GM21367 (cell line): ENCODE measurements around the gene MPPED2.

Experiments used
- ATAC-seq: cut with Tn5 transposase; IDR thresholded peaks from one replicate; pipeline ENCODE4 v1.9.1; 2021; ENCODE audit not compliant: unreplicated experiment

MPPED2 gene

DNA sequence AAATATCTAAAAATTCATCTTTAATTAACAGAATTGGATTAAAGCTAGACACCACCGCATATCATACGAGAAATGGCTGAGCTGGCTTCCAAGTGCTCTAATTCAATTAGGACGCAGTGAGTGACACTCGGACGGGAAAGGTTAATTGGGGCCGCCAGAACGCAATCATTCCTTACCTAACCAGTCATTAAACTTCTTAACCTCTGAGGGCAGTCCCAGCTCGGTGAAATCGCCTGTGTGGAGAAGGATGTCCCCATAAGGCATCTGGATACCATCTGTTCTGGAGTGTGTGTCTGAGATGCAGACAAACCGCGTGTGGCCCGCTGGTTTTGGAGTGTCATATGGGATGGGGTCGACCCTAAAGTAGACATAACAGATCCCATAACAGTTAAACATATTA is 50.3 kb downstream of the MPPED2 start:
- no peak for ATAC-seq

GRCh38 chr11:30533445-30533947 is 52.7 kb downstream of the MPPED2 start:
- ATAC-seq, result no peak

DNA sequence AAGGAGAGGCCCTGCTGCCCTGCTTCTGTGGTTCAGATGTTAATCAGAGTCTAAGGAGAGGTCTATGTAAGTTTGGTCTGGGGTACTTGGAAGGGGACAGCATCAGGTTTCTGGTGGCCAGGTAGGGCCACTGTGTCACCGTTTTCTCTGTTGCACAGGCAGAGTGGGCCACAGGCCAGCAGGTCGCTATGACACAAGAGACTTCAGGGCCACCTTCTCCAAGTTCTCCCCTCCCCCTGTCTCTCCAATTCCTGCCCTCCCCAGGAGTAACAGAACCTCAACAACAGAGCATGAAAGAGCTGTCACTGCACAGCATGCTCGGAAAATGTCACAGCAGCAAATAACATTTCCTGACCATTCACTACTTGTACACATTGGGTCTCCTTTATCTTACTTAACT is 58.6 kb downstream of the MPPED2 start:
- no peak for ATAC-seq

GRCh38 chr11:30526558-30526957 is 59.6 kb downstream of the MPPED2 start:
- ATAC-seq, result no peak

DNA sequence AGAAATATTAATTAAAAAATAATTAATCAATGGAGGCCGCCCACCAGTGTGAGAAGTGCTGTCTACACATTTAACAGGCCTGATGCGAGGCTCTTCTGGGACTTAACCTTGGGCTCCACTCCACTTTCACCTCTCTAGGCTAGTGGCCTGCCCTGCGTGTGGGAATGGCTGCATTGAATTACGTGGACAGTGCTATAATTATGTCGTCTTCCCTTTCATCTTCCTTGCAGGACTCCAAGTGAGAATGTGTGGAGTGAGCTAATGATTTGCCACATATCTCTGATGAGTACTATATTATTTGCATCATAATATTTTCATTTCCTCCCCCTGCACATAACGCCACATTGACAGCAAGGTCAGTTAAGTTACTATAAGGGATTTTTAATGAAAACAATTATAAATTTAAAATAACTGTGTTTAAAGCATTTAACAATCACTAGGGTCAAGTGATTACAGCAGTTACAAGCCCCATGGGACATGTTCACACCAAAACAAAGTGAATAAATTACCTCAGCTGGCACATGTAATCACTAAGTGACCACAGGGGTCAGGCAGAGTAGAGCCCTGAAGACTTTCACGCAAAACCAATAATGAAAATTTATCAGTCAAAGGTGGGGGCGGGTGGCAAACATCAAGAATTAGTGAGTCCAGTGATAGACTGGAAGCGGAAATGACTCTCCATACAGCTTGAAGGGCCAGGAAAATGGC is 63.5 kb downstream of the MPPED2 start:
- ATAC-seq, result no peak

- ATAC-seq, result no peak
Measured at GRCh38 chr11:30521297-30522071, 64.7 kb downstream of the MPPED2 start.

GRCh38 chr11:30513087-30513486 is 73.1 kb downstream of the MPPED2 start:
- ATAC-seq, result no peak

- no peak for ATAC-seq
Measured at GRCh38 chr11:30511408-30511807, 74.7 kb downstream of the MPPED2 start.

GRCh38 chr11:30510750-30511149 is 75.4 kb downstream of the MPPED2 start:
- ATAC-seq, result no peak

DNA sequence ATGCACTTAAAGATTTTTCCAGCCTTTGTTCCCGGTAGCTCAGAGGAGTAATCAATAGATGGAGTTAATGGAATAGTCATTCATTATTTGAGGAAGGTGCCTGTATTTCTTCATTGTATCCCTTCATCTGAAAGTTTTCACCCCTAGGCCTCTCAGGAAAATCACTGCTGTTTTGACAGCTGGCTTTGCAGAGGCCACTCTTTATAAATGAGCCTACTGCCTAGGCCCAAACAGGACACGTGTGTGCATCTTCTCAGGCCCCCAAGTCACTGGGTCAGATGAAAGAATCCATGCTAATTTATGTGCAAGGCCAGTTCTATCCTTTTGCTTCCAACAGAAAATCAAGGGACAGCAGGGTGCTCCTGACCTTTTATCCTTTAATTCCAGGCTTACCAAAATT is 76.8 kb downstream of the MPPED2 start:
- no peak for ATAC-seq

GRCh38 chr11:30508594-30508993 is 77.6 kb downstream of the MPPED2 start:
- ATAC-seq, result no peak

GRCh38 chr11:30505603-30506002 is 80.5 kb downstream of the MPPED2 start:
- no peak for ATAC-seq

- no peak for ATAC-seq
Measured at GRCh38 chr11:30504468-30504867, 81.7 kb downstream of the MPPED2 start.

DNA sequence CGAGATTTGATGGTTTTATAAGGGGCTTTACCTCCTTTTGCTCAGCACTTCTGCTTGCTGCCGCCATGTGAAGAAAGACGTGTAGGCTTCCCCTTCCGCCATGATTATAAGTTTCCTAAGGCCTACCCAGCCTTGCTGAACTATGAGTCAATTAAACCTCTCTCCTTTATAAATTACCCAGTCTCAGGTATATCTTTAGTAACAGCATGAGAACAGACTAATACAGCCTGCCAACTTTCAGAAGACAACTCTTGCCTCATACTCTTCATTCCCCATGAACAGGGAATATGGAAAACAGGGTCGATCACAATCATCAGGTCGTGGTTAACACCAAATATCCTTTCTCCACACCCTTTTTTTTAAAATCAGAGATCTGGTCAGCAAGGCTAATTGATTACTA is 83.0 kb downstream of the MPPED2 start:
- no peak for ATAC-seq

DNA sequence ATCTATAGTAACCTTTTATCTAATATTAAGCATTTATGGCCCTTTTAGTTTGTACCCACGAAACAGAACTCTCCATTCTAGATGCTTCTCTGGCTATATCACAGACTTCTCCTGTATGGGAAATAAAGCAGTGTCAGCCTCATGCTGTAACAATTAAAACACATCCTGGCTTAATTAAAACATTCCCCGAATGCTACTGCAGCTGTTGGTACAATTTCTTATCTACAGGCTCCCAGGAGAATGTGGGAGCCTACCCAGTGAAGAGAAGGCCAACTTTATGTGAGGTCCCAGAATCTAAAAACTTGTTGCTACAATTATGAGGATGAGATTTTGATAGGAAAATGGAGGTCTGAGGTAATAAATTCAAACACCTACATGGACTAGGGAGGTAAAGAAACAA is 83.8 kb downstream of the MPPED2 start:
- ATAC-seq, result no peak

DNA sequence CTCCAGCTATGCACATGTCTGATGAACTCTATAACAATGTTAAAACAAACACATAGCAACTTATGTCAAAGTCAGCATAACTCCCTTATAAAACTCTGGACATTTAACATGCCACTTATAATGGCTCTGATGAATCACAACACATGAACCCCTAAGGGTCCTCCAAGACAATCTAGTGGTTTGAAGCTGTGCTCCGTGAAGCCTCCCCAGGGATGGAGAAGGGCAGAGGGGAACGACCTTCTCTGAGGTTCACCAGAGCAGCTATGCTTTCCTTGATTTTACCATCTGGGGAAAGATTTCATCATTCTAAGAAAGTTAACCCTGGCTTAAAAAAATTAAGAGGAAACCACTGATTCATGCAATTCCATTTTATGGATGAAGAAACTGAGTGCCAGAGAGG is 84.4 kb downstream of the MPPED2 start:
- no peak for ATAC-seq

- no peak for ATAC-seq
Measured at GRCh38 chr11:30499940-30500339, 86.2 kb downstream of the MPPED2 start.

GRCh38 chr11:30497600-30497999 is 88.6 kb downstream of the MPPED2 start:
- ATAC-seq, result no peak

DNA sequence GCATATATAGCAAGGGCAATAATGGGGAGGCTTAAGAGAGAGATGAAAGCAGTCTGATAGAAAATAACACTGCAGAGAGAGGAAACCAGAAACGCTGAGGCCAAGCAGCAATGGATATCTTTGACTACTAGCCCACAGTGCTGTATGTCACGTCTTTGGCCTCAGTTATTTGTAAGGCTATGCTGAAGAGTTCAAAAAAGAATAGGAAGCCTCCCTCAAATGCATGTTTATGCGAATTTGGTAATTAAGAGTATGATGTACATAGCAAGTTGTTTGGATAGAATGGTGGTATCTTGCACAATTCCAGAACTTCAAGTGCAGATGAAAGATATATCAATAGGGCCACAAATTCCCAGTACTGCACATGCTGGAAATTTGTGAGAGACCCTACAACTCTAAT is 89.2 kb downstream of the MPPED2 start:
- ATAC-seq, result no peak

DNA sequence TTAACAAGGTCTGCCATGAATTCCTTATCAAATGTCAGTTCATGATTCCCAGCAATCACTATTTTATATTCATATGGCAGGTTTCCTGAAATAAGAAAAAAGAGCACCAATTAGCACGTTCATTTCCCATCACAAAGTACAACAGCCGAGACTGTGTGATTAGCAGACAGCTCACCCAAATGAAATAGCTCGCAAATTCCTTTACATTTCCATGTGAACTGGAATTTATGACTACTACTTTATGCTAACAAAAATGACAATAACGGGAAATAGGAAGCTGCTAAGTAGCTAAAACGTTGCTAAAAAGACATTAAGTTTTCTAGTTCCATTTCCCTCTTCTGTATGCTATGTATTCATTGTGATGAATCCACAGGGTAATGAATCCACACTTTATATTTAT is 90.7 kb downstream of the MPPED2 start:
- no peak for ATAC-seq

DNA sequence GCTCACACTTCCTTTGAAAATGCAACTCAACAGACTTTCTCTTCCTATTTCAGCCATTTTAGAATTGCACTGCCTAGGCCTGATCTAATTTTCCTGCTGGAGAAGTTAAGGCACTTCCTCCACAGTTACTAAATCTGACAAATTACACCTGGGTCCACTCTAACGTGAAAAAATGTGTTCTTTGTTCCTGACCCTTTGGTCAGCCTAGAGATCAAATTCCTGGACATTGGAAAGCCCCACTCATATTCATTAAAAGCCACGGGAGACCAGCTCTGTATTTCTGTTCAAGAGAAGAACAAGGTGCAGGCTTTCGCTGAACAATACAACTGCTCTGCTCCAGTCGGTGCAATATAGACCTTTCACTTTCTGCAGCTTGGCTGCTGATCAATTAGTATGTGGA is 96.6 kb downstream of the MPPED2 start:
- no peak for ATAC-seq

DNA sequence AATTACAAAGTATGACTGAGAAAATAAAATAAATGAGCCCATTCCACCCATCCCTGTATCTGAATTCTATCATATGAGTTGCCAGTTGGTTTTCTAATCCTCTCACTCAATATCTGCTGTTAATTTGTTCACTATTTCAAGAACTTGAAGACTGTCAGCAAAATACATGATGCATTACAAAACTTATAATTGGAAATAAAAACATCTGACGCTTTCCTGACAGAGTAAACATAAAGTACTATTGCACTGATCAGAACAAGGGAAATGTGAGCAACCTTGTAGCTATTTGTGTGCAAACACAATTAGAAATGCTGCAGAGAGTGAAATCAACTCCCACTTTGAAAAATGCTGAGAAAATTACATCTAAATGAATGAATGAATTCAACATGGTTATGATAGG is 97.1 kb downstream of the MPPED2 start:
- ATAC-seq, result no peak
